GM21825 (cell line): ENCODE measurements around the gene BLOC1S5.
"Not testable (repeated sequence)": the region's sequence is repeated elsewhere in the genome, so short reads cannot be mapped to it uniquely, and the experiment has no call there.

Source experiments
- ATAC-seq: cut with Tn5 transposase; IDR thresholded peaks from one replicate; pipeline ENCODE4 v1.9.1; 2021; ENCODE audit warnings: mild to moderate bottlenecking, moderate library complexity; ENCODE audit not compliant: unreplicated experiment

The BLOC1S5 gene

GRCh38 chr6:8047541-8048292, 16.5 kb downstream of the BLOC1S5 start:
- ATAC-seq: no peak

GRCh38 chr6:8045769-8046168, 18.4 kb downstream of the BLOC1S5 start:
- ATAC-seq: not testable (repeated sequence)

- ATAC-seq: no peak
Observed at GRCh38 chr6:8043221-8043620, 21.0 kb downstream of the BLOC1S5 start.

- ATAC-seq: no peak
Observed at GRCh38 chr6:8041913-8042583, 22.1 kb downstream of the BLOC1S5 start.

- not testable (repeated sequence) for ATAC-seq
Observed at GRCh38 chr6:8034107-8034506, 30.1 kb downstream of the BLOC1S5 start.

GRCh38 chr6:8030920-8031319, 33.3 kb downstream of the BLOC1S5 start:
- ATAC-seq: no peak

- ATAC-seq: no peak
Observed at GRCh38 chr6:8029243-8029870, 34.8 kb downstream of the BLOC1S5 start.

GRCh38 chr6:8027965-8028651, 36.1 kb downstream of the BLOC1S5 start:
- no peak for ATAC-seq

- no peak for ATAC-seq
Observed at GRCh38 chr6:8026800-8027199, 37.4 kb downstream of the BLOC1S5 start.

GRCh38 chr6:8025191-8025590, 39.0 kb downstream of the BLOC1S5 start:
- ATAC-seq: no peak

- no peak for ATAC-seq
Observed at GRCh38 chr6:8023638-8024037, 40.6 kb downstream of the BLOC1S5 start.

- no peak for ATAC-seq
Observed at GRCh38 chr6:8020083-8020482, 44.1 kb downstream of the BLOC1S5 start.

- ATAC-seq: no peak
Observed at GRCh38 chr6:8017705-8018104, 46.5 kb downstream of the BLOC1S5 start.

- no peak for ATAC-seq
Observed at GRCh38 chr6:8017276-8017701, 46.9 kb downstream of the BLOC1S5 start.

- no peak for ATAC-seq
Observed at GRCh38 chr6:8014947-8015346, 49.2 kb downstream of the BLOC1S5 start.

GRCh38 chr6:8013763-8014162, 50.4 kb downstream of the BLOC1S5 start:
- no peak for ATAC-seq

GRCh38 chr6:8006208-8006607, 58.0 kb downstream of the BLOC1S5 start:
- no peak for ATAC-seq

- ATAC-seq: no peak
Observed at GRCh38 chr6:8005136-8005535, 59.1 kb downstream of the BLOC1S5 start.

GRCh38 chr6:8000636-8001035, 63.6 kb downstream of the BLOC1S5 start:
- no peak for ATAC-seq

- ATAC-seq: no peak
Observed at GRCh38 chr6:8000188-8000596, 64.0 kb downstream of the BLOC1S5 start.

GRCh38 chr6:7999201-7999600, 65.0 kb downstream of the BLOC1S5 start:
- no peak for ATAC-seq
